Omental fat pad (tissue), 4 donors: ENCODE measurements around the gene GARIN5B. TPM values are rescaled to one million over a fixed set of nuclear protein-coding genes. Genes with fewer than 3 reads are reported as not detected.

Source experiments
- ATAC-seq: fragments of 150-250 bp; one replicate; pipeline ENCODE4 v1.9.1; 2016; ENCODE audit warnings: mild to moderate bottlenecking, moderate library complexity; ENCODE audit not compliant: low FRiP score
- DNase-seq: peaks from one replicate; pipeline ENCODE4 v3.0.0-alpha.2; 2019; ENCODE audit warnings: low spot score
- total RNA-seq, 4 donors: library from RNA; depleted of rRNA; stranded (reverse); fragments of >200 nt; gene quantifications; one replicate each; pipeline ENCODE4 v1.1.0, GENCODE V29; 2016
- TF ChIP-seq, protein P1 (sequence below), 3 donors: fragments of 450-650 bp; IDR thresholded peaks; one replicate each; pipeline ENCODE4 v1.5.1; 2016 to 2017; ENCODE audit warnings: antibody characterized with exemption in 3 of 3, mild to moderate bottlenecking in 3 of 3, moderate library complexity in 2 of 3

GARIN5B gene
- total RNA-seq, 4 donors from 2014 or later, result 0.09 TPM; not detected in 3

DNA sequence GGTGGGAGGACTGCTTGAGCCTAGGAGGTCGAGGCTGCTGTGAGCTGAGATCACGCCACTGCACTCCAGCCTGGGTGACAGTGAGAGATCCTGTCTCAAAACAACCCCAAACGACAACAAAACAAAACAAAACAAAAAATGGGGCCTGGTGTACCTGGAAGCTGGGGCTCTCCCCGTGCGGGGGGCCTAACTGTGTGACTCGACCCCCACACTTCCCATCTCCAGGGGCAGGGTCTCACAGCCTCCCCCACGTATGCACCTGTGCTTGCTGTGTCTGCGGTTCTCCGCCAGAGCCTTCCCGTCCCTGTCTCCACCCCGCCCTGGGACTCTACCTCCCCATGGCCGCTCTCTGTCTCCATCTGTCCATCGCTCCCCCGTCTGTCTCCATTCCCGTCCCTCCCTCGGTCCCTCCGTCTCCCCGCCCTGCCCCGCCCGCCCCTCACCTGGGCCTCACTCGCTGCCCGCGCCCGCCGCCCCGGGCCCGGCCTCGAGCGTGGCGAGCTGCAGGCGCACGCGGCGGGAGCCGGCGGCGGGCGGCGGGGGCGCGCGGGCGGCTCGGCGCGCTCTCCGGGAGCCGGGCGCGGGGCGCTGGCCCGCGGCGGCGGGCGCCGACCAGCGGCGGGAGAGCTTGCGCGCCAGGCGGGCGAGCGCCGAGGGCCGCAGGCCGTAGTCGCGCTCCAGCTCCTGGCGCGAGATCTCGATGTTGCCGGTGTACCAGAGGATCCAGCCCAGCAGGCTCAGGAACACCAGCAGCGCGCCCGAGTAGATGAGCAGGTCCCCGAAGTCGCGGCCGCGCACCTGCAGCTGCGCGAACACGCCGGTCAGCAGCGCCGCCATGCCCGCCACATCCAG lies 20.4 kb upstream of the GARIN5B start:
- TF ChIP-seq, protein P1, sequence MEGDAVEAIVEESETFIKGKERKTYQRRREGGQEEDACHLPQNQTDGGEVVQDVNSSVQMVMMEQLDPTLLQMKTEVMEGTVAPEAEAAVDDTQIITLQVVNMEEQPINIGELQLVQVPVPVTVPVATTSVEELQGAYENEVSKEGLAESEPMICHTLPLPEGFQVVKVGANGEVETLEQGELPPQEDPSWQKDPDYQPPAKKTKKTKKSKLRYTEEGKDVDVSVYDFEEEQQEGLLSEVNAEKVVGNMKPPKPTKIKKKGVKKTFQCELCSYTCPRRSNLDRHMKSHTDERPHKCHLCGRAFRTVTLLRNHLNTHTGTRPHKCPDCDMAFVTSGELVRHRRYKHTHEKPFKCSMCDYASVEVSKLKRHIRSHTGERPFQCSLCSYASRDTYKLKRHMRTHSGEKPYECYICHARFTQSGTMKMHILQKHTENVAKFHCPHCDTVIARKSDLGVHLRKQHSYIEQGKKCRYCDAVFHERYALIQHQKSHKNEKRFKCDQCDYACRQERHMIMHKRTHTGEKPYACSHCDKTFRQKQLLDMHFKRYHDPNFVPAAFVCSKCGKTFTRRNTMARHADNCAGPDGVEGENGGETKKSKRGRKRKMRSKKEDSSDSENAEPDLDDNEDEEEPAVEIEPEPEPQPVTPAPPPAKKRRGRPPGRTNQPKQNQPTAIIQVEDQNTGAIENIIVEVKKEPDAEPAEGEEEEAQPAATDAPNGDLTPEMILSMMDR (IDR thresholded peaks at IDR 0.05), result no peak
- ATAC-seq (peak; percentile 39), DNase-seq (no peak)

DNA sequence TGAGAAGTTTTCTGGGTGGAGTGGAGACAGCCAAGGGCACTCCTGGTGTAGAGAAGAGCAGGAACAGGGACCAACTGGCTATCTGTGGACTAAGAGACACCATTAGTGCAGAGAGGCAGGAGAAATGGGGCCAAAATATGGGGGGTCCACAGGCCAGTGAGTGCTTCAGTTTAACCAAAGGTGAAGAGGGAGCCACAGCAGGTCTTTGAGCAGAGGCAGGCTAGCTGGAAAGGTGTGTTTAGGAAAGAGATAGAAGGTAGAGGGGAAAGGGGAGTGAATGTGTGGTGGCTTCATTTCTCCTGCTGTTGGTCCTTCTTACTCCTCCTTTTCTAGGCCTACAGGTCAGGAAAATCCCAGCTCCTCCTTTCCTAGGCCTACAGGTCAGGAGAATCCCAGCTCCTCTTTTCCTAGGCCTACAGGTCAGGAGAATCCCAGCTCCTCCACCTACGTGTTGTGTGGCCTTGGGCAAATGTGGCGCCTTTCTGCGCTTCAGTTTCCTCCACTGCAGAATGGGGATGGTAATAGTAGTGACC lies 19.5 kb upstream of the GARIN5B start:
- DNase-seq (no peak), ATAC-seq (no peak)
- TF ChIP-seq, protein P1 (IDR thresholded peaks at IDR 0.05), result no peak

DNA sequence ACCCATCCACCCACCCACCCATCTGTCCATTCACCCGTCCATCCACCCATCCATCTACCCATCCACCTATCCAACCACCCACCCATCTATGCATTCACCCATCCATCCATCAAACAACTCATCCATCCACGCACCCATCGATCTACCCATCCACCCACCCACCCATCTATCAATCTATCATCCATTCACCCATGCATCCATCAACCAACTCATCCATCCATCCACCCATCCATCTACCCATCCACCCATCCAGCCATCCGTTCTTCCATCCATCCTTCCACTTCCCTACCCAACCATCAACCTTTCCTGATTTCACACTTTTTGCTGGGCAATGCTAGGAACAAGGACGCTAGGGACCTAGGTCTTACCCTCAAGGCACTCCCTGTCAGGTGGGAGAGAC lies 19.0 kb upstream of the GARIN5B start:
- TF ChIP-seq, protein P1 (IDR thresholded peaks at IDR 0.05), result no peak
- ATAC-seq (no peak), DNase-seq (no peak)

DNA sequence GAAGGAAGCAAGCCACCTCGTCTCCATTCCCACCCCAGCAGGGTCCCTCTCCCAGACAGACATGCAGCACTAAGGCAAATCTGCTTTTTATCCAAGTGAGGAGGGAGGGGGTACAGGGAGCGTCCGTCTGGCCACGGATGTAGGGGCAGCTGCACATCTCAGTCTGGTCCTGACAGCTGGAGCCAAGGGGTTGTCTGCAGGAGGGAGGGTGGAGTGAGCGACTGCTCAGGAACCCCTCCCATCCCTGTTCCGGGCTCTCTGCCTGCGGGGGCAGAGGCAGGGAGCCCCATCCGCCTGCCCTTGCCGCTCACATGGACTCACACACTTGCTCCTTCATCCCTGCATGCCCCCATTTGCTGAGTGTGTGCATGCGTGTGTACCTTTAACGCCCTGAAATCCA lies 16.1 kb upstream of the GARIN5B start:
- TF ChIP-seq, protein P1 (IDR thresholded peaks at IDR 0.05), result no peak
- ATAC-seq, result no peak
- no peak for DNase-seq

DNA sequence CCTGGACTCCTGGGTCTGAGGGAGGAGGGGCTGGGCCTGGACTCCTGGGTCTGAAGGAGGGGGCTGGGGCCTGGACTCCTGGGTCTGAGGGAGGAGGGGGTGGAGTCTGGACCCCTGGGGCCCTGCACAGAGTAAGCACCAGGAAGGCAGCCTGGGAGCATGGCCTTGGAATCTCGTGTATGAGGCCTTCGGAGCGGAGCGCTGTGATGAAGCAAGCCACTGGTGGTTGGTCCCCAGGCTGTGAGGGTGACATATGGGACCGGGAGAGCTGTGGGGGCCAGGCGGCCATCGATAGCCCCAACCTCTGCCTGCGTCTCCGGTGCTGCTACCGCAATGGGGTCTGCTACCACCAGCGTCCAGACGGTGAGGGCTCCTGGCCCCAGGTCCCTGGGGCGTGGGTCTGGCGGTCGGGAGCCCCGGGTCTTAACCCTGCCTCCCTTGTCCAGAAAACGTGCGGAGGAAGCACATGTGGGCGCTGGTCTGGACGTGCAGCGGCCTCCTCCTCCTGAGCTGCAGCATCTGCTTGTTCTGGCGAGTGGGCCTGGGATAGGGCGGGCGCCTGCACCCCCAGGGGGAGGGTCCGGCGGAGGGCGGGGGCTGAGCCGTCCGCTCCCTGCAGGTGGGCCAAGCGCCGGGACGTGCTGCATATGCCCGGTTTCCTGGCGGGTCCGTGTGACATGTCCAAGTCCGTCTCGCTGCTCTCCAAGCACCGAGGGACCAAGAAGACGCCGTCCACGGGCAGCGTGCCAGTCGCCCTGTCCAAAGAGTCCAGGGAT lies 14.5 kb upstream of the GARIN5B start:
- no peak for DNase-seq
- TF ChIP-seq, protein P1 (IDR thresholded peaks at IDR 0.05), result no peak
- no peak for ATAC-seq

DNA sequence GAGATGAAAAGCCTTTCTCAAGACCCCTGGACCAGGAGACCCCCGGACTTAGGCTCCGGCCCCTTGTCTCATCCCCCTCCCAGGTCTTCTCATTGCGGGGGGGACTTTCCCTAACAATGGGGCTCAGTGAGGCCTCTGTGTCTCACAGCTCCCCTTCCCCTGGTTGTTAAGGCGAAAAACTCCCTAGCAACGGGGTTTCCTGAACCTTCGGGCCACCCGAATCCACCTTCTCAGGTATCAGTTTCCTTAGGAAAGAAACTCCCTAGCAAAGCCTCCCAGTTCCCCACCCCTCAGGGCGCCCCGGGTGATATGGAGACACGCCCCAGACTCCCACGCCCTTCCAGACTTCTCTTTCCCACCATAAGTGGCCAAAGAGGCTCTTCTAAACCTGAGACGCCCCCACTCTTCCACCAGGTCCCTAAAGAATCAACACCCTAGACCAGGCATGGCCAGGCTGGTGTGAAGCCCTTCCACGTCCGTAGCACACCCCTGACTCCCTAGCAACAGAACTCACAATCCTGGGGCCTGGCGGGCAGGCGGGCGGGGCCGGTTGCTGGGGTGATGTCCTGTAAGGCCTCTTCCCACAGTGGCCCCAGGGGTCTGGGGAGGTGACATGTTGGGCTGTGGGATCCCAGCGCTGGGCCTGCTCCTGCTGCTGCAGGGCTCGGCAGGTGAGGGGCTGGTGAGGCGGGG lies 13.3 kb upstream of the GARIN5B start, which contains the start of gene TMEM190:
TSS of gene TMEM190 (plus strand) at position 586 of the 693 bp plus-strand sequence. CDS start at position 614, 28 bp downstream.
- no peak for ATAC-seq
- no peak for DNase-seq
- TF ChIP-seq, protein P1 (IDR thresholded peaks at IDR 0.05), result no peak
